GM19468 (cell line): ENCODE measurements around the gene CBFA2T3.
"Not testable (repeated sequence)": the region's sequence is repeated elsewhere in the genome, so short reads cannot be mapped to it uniquely, and the experiment has no call there.

Experiments used
- ATAC-seq: cut with Tn5 transposase; IDR thresholded peaks from one replicate; pipeline ENCODE4 v1.9.1; 2021; ENCODE audit warnings: mild to moderate bottlenecking, moderate library complexity, moderate number of reproducible peaks; ENCODE audit not compliant: unreplicated experiment; ENCODE audit errors: extremely low read depth

Gene CBFA2T3

DNA sequence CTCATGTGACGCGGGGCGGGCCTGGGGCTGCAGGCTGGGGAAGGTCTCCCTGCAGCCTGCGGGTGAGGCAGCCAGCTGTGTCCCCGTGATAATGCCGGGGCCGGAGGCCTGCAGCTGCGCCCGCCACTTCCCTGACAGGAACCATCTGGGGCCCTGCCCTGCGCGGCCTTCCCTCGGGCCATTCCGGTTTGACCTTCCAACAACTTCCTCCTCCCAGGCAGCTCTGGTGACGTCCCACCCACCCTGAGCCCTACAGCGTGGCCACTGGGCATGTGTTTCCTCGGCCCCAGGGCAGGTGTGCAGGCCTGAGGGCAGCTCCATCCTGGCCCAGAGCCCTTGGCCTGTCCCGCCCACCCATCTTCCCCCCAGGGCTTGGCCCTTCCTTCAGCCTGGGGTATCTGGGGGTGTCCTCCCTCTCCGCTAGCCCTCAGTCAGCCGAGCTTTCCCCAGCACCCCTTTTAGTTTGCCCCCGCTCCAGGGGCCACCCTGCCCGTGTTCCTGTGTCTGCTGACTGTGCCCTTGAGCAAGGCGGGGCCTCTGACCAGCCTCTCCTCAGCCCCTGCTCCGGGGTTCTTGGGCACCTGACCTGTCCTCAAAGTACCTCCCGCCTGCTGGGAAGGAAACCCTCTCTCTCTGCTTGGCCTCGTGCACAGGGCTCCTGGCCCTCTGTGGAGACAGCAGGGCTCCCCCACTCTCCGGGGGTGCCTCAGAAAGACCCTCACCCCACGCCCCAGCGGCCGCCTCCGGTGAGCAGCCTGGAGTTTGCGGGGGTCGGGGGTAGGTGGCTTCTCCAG is at the start of gene CBFA2T3:
CBFA2T3 (minus strand) TSS at position 190 of the 794 bp plus-strand sequence. CDS start 400 bp downstream, outside the sequence.
- ATAC-seq = peak; percentile 28

DNA sequence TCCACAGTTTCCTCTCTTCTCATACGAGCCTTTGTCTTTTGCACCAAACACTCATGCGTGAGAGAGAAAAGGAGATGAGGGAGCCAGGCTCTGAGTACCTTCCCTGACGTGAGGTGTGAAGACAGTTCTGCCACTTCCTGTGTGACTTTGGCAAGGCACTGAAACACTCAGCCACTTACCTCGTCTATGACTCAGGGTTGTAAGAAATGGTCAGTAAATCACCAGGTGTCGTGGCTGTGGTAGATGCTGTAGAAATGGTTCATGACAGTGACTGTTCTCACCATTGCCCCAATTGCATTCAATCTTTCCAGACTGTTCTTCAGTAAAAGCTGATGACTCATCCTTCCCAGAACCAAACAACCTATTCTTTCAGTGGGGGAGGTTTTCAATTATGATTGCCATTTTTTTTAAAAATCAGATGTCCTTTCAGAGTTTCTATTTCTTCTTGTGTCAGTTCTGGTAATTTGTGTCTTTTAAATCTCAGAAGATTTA is 49.2 kb upstream of the CBFA2T3 start:
- ATAC-seq = no peak

DNA sequence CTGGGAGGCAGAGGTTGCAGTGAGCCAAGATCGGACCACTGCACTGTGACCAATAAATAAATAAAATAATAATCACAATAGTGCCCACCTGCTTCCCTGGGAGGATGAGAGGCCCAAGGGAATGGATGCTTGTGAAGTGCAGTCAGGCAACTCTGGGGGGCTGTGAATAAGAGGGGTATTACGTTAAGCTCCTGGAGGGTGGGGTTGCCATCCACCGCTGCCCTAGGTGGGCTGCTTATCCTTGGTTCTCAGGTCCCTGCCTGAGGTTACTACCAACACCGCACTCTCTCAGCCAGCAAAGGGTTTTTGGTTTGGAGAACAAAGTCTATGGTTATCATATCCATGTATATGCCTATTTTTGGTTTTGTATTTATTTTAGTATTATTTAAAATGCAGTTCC is 48.6 kb upstream of the CBFA2T3 start:
- no peak for ATAC-seq

DNA sequence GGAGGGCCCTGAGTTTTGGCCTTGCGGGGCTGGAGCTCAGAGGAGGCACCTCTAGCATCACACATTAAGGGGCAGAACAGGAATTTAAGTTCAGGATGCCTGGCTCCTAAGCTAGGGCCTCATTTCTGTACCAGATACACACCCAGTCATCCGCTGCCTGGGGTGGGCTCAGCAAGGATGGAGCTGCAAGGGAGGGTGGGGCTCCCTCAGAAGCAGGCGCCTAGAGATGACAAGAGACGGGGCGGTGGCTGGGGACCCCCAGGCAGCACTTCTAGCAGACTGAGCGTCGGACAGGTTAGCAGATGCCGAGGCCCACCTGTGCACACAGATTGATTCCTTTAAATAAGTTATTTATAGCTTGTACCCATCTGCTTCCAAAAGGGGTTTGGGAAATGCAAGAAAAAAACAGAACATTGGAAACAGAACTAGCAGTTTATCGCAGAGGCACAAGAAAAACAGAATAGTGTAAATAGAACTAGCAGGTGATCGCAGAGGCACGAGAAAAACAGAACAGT is 47.6 kb upstream of the CBFA2T3 start:
- ATAC-seq = no peak

DNA sequence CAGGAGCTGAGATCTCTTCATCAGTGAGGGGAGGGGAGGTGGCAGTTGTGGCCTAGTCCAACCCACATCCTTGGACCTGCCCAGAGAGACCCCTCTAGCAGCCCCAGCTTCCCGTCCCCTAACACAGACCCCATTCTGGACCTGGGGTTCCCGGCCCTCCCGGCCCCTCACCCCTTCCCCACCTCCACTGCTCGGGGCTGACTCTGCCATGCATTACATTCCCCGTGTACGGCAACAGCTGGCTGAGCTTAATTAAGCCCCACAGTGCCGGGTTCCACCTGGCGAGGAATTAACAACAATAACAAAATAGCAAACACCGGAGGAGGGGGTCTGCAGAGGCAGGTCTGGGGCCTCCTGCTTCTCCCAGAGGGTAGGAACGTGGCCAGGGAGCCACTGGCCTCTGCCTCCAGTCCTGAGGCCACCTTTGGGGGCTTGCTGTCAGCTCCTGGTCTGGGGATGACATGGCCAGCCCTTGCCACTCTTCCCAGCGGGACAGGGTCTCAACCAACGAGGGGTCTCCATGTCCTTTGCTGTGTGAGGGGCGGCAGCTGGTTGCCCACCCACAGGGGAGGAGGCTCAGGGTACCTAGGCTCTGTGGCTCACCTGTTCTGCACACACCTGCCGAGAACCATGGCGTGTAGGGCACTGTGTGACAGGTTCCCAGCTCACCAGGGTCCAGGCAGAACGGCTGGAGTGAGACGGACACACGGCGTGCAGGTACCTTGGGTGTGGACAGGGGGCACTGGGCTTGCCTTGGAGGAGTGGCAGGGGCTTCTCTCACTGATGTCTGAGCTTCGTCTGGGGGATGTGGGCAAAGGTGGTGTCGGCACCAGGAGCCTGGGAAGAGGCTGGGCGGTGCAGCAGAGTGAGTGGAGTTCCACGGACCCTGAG is 46.9 kb upstream of the CBFA2T3 start:
- no peak for ATAC-seq

DNA sequence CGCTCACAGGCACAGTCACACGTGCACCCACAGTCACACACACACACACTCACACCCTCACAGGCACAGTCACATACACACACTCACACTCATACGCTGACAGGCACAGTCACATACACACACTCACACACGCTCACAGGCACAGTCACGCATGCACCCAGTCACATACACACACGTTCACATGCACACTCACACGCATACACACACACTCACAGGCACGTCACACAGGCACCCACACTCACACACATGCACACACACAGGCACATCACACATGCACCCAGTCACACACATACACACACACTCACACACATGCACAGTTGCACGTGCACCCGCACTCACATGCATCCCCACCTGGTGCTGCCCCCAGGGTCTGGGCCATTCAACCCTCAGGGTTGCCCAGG is 46.1 kb upstream of the CBFA2T3 start:
- ATAC-seq = no peak

DNA sequence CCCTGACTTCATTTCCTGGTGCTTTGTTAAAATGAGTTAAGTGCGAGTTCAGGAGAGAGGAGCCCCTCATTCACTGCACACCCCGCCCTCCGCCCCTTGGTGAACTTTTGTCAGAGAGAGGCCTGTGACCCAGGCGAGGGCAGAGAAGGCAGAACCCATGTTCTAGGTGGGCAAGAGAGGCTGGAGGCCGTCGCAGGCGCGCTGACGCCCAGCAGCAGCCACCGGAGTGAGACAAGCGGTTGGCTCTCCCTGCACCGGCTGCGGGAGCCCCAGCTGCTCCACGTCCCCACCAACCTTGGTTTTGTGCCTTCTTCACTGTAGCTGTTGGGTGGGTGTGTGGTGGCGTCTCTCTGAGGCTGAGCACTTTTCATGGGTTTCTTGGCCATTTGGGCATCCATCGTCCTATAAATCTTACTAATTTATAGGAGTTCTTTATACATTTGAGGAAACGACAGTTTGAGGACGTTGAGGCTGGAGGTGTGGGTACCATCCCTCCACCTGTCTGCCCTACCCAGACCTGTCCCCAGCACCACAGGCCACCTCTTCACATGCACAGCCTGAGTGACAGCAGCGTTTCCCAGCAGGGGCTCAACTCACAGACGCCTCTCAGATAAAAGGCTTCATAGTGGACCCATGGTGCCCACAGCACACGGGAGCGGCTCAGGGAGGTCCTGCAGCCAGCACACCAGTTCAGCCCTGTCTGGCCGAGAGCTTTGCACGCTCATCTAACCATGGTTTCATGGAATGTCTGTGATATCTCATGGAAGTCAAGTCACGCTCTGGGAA is 45.2 kb upstream of the CBFA2T3 start:
- no peak for ATAC-seq

DNA sequence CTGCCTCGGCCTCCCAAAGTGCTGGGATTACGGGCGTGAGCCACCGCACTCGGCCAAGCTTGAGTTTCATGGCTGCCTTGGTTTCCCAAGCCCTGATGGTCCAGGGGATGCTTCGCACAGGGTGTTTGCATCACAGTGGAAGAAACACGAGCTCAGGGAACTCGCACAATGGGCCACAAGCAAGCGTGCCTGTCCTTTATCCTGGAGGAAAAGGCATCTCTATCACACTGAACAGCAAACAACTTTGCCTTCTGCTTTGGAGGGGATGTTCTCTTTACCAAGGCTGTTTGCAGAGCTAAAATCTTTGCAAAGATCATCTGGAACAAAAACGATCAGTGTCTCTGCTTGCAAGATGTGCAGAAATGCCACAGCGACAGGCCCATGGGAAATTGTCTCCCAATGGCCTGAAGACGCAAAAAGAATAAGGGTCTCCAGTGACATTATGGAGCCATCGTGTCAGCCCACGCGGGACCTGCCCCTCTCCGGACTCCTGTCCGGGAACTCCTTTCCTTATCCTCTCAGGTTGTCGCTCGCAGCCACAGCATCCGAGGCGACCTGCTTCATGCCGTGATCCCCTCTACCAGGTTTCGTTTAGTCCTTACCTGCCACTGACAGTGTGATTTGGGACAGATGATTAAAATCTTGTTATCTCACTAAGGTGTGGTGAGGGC is 44.1 kb upstream of the CBFA2T3 start:
- ATAC-seq = no peak

DNA sequence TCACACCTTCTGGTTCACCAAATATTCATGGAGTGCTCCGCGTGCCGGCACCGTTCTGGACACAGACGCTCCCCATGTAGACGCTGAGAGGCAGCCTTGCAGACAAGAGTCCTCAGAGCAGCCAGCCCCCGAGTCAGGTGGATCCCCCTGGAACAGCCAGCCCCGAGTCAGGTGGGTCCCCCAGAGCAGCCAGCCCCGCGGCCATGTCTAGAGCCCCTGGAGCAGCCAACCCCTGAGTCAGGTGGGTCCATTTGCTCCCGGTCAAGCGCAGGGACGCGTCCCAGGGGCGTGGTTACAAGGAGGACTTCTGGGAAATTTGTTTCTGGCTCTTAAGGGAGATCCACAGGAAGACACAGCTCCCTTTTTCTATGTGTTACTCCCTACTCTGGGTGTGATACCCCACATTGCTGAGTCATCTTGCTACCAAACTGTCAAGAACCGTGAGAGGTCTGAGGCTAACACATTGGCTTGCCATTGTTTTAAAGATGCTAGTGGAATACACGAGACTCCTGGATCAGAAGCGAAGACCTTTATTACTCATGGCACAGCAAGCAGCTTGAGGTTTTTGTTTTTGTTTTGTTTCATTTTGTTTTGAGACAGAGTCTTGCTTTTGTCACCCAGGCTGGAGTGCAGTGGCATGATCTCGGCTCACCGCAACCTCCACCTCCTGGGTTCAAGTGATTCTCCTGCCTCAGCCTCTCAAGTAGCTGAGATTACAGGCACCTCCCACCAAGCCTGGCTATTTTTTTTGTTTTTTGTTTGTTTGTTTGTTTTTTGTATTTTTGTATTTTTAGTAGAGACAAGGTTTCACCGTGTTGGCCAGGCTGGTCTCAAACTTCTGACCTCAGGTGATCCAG is 43.3 kb upstream of the CBFA2T3 start:
- ATAC-seq = no peak

DNA sequence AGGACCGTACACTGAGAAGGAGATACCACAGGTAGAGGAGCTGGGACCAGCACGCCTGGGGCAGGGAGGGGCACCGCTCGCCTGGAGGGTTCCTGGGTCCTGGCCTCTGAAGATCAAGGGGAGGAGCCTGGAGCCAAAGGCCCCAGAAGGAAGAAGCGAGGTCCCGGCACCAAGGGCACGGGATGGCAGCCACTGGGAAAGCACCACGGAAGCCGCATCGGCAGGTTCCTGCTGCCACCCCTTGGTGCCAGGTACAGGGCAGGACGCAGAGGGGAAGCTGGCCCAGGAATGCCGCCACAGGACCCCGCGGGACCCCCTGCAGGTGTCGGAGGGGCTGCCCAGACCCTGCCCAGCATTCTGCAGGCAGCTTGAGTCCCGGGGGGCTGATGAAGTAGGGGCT is 42.5 kb upstream of the CBFA2T3 start:
- ATAC-seq = no peak

DNA sequence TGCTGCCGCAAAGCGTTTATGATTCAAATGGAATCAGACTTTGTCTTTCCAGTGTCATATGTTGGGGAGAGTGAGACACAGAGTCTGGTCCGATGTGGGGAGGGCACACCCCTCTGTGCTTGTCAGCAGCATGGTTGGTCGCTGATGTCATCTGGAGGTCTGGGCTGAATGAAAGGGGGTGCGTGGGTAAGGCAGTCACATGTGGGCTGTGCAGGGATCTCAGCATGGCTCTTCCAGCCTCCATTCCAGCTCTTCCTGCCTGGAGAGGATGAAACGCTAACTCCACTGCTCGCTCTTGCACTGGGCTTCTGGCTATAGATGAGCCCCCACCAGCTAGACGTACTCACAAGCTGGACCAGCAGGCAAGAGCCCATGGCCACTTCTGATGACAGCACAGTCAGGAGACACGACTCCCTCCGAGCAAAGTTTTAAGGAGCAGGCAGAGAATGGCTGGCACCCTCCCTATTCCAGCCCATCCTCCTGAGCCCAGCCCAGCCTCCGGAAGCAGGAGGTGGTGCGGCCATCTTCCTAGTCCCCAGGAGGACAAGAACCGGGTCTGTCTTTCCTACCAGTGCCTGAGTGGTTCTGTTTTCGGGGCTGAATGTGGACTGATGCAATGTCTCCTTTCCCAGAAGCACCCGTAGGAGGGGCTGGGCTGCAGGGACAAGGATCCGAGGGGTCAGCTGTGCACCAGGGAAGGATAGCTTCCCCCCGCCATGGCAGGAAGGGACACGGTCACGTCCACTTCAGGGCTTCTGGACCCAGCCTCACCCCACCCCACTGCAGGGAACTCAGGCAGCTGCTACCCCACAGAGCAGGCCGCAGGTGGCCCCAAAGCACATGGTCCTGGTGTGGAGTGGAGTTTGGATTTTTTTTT is 41.5 kb upstream of the CBFA2T3 start:
- ATAC-seq = no peak

DNA sequence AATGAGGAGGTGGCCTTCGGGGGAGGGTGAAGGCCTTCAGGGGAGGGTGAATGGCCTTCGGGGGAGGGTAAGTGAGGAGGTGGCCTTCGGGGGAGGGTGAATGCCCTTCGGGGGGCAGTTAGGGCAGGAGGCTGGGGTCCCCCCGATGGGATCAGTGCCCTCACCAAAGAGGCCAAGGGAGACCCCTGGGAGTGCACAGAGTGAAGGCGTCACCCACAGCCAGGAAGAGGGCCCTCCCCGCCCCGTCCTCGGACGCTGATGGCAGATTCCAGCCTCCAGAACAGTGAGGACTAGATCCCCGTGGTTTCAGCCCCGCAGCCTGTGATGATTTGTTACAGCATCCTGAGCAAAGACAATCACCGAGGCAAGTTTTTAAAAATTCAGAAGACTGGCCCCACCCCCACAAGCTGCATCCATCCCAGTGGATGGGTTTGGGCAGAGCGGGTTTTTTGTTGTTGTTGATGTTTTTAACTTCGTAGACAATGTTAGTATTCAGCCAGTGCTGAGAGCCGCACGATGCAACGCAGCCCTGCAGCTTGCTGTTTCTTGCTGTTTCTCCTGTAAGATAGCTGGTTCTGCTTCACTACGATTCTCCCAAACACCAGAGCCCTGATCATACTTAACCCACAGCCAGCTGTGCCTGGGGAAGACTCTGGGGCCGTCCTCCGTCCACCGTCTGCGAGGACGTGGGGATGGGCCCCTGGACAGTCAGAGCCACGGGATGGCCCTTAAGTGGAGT is 40.7 kb upstream of the CBFA2T3 start:
- ATAC-seq = no peak

DNA sequence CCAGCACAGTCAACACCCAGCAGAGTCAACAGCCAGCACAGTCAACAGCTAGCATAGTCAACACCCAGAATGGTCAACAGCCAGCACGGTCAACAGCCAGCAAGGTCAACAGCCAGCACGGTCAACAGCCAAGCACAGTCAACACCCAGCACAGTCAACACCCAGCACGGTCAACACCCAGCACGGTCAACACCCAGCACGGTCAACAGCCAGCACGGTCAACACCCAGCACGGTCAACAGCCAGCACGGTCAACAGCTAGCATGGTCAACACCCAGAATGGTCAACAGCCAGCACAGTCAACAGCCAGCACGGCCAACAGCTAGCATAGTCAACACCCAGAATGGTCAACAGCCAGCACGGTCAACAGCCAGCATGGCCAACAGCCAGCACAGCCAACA is 39.6 kb upstream of the CBFA2T3 start:
- not testable (repeated sequence) for ATAC-seq

DNA sequence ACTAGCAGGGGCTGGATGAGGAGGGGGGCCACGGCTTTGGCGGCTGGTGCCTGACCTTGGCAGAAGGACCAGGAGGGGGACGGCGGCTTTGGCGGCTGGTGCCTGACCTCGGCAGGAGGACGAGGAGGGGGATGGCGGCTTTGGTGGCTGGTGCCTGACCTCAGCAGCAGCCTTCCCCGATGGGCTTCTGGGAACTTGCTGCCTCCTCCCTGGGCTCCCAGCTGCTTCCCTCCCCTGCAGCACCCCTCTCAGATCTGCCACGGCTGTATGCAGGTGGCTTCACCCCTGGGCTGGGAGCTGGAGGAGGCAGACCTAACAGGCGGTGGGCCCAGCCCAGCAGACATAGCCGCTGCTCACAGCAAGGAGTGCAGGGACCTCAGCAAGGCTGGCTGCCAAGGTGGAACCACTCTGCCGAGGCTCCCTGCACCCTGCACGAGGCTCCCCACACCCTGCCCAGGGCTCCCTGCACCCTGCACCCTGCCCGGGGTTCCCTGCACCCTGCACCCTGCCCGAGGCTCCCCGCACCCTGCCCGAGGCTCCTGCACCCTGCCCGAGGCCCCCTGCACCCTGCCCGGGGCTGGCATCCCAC is 38.4 kb upstream of the CBFA2T3 start:
- ATAC-seq = no peak

DNA sequence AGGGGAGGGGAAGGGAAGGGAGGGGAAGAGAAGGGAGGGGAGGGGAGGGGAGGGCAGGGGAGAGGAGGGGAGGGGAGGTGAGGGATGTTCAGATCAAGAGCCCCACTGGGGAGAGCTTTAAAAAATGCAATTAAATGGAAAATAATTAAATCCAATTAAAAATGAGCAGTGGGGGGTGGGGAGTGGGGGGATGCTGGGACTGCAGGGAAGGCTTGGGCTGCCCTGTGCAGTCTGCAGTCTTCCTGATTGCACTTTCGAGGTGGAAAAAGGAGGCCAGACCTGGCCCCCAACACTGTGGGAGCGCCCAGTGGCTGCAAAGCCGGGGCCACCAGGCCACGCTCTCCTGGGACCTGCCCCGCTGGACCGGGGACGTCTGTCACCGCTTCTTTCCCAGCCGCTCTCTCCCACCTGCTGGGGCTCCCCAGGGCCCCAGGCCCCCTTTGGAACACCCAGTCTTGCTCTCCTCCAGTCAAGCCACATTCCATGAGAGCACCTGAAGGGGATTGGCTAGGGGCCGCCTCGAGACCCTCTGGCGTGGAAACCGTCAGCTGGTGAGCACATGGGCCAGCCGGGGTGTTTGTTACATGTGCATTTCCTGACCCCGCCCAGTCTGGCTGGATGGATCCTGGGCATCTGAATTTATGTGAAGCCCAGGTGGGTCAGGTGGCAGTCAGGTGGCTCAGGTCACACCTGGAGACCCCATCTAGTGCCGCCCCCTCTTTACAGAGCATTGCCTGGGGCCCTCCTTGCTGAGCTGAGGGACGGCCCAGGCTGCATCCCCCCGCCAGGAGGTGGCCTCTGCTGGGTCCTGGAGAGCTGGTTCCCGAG is 37.6 kb upstream of the CBFA2T3 start:
- ATAC-seq = no peak
